HG02870 (cell line): ENCODE data around the gene ZSCAN4.

Source experiments
- ATAC-seq: cut with Tn5 transposase; IDR thresholded peaks from one replicate; pipeline ENCODE4 v1.9.1; 2021; ENCODE audit warnings: mild to moderate bottlenecking, moderate library complexity; ENCODE audit not compliant: unreplicated experiment

ZSCAN4 gene

DNA sequence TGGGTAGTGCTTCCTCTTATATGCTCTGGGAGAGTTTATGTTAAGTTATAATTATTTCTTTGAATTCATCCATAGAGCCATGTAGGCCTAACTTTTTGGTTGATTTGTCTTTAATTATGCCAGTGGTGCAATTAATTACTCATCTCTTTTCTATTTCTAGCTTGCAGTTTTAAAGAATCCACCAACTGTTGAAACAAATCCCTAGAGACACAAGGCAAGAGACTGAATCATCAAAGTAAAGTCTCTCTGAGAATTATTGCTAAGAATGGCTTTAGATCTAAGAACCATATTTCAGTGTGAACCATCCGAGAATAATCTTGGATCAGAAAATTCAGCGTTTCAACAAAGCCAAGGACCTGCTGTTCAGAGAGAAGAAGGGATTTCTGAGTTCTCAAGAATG lies 7.1 kb downstream of the ZSCAN4 start:
- ATAC-seq, result no peak

DNA sequence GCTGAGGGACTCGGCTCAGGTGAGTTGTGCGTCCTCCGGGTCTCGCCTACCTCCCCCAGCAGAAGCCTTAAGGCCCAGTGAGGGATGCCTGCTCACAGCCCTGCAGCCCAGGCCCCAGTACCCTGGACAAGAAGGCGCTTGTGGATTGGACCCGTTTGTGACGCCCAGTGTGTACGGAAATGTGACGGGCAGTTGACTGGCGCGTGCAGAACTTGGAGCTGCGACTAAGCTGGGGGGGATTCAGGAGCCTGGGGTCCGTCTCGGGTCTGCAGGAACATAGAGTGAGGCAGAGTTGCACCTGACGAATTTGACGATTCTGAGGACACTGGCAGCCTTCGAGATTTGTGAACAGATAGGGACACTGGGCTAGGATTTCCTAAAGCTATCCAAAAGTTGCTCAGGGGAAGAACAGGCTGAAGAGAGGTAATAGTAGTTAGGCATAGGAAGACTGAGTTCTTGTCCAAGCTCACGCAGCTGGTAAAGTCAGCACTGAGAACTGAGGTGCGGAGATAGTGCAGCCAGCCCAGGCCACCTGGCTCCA lies 13.6 kb downstream of the ZSCAN4 start:
- ATAC-seq, result peak; percentile 8

- no peak for ATAC-seq
Measured at GRCh38 chr19:57686727-57687126, 18.0 kb downstream of the ZSCAN4 start.

DNA sequence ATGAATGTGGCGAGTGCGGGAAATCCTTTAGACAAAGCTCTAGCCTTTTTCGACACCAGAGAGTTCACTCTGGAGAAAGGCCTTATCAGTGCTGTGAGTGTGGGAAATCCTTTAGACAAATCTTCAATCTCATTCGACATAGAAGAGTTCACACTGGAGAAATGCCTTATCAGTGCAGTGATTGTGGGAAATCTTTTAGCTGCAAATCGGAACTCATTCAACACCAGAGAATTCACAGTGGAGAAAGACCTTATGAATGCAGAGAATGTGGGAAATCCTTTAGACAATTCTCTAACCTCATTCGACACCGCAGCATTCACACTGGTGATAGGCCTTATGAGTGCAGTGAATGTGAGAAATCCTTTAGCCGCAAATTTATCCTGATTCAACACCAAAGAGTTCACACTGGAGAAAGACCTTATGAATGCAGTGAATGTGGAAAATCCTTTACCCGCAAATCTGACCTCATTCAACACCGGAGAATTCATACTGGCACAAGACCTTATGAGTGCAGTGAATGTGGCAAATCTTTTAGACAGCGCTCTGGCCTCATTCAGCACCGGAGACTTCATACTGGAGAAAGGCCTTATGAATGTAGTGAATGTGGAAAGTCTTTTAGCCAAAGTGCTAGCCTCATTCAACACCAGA lies 18.8 kb downstream of the ZSCAN4 start:
- no peak for ATAC-seq

GRCh38 chr19:57688011-57688763 lies 19.5 kb downstream of the ZSCAN4 start:
- no peak for ATAC-seq

DNA sequence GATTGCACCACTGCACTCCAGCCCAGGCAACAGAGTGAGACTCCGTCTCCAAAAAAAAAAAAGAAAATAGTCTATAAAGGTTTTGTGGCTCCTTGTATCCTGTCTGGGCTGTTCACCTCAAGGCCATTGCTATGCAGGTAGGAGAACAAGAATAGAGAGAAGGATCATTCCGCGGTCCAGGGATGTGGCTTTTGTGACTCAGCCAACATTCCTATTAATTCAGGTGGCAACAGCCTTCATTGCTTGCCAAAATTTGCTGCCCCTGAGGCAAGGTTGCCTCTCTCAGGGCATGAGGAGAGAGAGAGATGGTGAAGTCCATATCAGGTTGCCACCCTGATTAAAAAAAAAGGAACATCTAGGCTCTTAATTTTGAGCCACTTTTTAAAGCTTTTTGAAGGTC lies 21.0 kb downstream of the ZSCAN4 start:
- no peak for ATAC-seq

DNA sequence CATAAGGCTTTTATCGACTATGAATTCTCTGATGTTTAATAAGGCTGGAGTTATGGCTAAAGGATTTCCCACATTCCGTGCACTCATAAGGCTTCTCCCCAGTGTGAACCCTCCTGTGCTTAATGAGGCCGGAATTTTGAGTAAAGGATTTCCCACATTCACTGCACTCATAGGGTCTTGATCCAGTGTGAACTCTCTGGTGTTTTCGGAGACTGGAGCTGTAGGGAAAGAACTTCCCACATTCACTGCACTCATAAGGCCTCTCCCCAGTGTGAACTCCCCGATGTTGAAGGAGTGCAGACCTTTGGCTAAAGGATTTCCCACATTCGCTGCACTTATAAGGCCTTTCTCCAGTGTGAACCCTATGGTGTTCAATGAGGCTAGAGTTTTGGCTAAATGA lies 32.9 kb downstream of the ZSCAN4 start:
- ATAC-seq, result no peak

DNA sequence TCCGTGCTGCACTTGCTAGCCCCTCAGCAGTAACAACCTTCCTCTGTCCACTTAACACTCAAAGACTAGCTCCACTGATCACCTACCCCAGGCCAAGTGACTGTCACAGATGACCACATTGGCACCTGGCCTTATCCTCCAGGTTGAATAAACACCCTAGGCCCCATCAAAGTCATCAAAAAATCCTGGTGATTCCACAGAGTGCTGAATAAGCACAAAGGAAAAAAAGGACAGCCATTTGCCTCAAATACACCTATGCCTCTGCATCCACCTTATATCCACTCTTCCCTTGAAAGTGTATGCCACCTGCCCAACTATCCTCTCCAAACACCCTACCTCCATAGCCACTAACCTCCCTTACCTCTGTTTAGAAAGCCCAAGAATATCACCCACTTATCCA lies 37.6 kb downstream of the ZSCAN4 start:
- ATAC-seq, result no peak

DNA sequence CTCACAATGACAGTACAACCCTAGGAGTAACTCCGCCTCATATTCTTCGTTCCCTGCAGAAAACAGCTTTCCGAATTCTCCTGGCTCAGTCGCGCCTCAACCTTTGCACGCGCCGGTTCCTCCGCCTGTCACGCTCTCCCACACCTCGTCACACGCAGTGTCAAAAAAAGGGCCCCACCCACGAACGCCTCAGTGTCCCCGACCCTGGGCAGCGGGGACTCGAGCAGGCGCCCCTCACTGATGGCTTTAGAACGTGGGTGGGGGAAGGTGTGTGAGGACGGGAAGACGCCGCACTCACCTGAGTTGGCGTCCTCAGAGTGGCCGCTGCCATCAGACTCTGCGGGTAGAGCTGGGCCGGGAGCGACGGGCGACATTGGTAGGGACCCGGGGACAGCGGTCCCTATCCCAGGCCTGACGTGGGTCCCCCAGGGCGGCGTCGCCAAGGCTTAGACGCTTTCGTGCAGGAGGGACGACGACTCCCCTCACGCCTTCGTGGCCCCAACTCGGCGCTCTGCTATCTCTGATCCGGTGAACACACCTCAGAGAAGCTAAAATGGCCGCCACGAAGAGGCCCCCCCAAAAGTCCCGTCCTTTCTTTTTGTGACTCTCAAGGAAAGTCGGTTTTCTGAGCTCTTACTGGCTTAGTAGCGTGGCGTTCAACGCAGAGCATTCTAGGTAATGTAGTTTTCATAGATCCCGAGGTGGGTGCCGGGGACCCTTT lies 40.1 kb downstream of the ZSCAN4 start, which contains the start of gene ZNF154:
ZNF154 (minus strand) TSS at position 564 of the 721 bp plus-strand sequence; CDS start at position 331, 233 bp downstream.
- ATAC-seq, result no peak

DNA sequence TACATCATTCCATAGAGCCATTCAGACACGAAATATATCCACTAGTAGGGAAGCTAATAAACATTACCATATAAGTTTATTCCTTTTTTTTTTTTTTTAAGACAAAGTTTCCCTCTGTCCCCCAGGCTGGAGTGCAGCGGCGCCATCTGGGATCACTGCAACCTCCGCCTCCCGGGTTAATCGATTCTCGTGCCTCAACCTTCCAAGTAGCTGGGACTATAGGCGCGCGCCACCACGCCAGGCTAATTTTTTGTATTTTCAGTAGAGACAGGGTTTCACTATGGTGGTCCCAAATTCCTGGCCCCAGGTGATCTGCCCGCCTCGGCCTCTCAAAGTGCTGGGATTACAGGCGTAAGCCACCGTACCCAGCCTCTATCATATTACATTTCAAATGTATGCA lies 40.9 kb downstream of the ZSCAN4 start:
- ATAC-seq, result no peak

- ATAC-seq, result no peak
Measured at GRCh38 chr19:57712222-57712621, 43.5 kb downstream of the ZSCAN4 start.

DNA sequence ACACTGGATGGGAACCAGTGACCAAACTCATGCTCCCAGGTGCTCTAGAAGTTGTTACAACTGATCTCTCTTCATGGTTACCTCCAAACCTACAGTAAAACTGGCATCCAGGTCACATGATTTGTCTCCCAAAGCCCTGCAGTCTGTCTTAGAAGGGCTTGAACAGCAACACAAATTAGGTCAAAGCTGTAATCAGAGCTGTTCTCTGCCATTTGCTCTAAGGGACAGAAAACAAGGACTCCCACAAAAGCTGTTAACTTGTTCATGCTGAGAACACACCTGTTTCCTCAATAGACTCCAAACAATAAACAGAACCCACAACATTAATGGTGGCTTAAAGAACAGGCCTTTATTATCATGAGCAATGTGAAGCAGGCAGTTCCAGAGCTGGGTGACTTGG lies 50.7 kb downstream of the ZSCAN4 start:
- ATAC-seq, result no peak

- no peak for ATAC-seq
Measured at GRCh38 chr19:57719901-57720519, 51.3 kb downstream of the ZSCAN4 start.

DNA sequence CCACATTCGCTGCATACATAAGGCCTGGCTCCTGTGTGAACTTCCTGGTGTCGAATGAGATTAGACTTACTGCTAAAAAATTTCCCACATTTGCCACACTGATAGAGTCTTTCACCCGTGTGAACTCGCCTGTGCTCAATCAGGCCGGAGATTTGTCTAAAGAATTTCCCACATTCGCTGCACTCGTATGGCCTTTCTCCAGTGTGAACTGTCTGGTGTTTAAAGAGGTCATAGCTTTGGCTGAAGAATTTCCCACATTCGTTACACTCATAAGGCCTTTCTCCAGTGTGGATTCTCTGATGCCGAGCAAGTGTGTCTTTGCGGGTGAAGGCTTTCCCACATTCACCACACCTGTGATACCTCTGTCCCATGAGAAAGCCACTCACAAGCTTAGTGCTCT lies 52.1 kb downstream of the ZSCAN4 start:
- ATAC-seq, result no peak
